AG08396 (cell line): ENCODE results near the gene NID2.
A peak's percentile ranks its signal among the peaks of the same experiment; 100 is the strongest.

Source experiments
- DNase-seq: peaks from one replicate; pipeline ENCODE4 v3.0.0; 2012; ENCODE audit warnings: low spot score, mixed read lengths

NID2 gene

GRCh38 chr14:52068615-52069306 lies at the start of gene NID2:
NID2 (minus strand) TSS chr14:52069059; CDS start chr14:52068994, 65 bp downstream.
- peak; percentile 96 for DNase-seq

DNA sequence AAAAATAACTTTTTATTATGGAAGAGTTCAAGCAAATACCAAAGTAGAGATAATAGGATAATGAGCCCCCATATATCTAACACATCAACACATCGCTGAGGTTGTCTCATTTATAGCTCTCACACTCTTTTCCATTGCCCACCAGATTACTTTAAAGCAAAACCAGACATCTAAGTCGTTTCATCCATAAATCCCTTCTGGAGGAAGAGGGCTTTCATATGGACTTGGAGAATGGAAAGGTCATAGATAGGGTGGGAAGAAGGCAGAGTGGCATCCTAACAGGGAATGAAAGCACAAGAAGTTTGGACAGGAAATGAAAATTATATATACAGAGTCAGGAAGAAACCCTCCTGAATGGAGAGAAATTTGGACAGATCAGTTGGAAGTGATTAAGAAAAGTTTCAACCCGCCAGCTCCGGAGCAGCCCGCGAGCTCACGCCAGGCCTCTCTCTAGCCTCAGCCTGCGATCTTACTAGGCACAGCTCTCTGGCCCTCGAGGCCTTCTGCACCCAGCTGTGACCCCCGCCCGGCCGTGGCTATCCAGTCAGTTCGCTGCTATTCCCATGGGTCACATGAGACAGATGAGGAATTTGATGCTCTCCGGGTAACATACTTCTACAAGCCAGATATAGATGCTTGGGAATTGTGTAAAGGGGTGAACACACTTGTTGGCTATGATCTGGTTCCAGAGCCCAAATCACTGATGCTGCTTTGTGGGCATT lies 48.4 kb upstream of the NID2 start:
- DNase-seq: peak; percentile 39

DNA sequence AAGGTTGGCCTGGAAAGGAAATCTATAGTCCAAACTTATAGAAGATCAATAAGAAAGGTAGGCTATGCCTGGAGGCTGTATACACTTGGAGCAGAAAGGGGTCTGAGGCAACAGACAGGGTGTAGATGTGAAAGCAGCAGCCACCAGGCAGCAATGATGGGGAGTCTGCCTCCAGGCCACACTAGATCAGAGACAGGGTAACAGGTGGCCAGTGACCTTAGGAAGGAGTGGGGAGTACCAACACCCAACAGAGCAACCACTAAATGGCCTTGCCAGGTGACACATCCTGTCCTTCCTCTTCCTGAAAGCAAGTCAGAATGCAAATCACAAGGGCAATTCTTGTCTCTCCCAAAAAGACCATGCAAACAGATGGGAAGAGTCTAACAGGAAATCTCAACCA lies 46.4 kb upstream of the NID2 start:
- DNase-seq: no peak

GRCh38 chr14:52112336-52113018 lies 43.6 kb upstream of the NID2 start:
- no peak for DNase-seq

DNA sequence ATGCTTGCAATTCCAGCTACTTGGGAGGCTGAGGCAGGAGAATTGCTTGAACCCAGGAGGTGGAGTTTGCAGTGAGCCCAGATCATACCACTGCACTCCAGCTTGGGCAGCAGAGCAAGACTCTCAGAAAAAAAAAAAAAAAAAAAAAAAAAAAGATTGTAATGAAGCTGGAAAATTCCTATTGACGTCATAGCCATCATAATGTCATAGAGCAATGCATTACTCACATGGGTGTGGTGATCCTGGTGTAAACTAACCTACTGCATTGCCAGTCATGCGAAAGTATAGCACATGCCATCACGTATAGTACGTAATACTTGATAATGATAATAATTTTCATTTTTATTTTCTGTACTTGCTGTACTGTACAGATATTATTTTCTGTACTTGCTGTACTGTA lies 42.7 kb upstream of the NID2 start:
- DNase-seq: no peak

DNA sequence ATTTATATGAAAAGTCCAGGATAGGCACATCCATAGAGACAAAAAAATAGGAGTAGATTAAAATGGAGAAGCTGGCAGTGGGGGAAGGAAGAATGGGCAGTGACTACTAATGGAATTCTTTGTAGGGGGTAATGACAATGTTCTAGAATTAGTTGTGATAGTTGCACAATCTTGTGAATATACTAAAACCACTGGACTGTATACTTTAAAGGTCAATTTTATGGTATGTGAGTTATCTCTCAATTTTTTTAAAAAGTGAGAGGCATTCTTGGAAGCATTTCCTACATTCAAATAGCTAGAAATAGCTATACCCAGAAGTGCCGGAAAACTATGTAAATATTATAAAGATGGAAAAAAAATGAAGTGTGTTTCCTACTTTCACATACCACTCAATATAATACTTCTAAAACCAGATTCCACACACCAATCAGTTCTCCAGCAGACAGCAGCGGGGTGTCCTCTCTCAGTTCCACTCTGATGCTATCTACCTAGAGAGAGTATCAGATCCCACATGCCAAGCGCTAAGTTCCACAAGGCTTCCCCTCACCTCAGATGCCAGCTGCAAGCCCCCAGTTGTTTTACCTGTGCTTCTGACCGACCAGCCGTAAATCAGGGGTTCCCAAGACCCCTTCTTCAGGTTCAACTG lies 41.7 kb upstream of the NID2 start:
- DNase-seq: no peak

- DNase-seq: no peak
These were observed 40.0 kb upstream of the NID2 start for GRCh38 chr14:52108823-52109222.

DNA sequence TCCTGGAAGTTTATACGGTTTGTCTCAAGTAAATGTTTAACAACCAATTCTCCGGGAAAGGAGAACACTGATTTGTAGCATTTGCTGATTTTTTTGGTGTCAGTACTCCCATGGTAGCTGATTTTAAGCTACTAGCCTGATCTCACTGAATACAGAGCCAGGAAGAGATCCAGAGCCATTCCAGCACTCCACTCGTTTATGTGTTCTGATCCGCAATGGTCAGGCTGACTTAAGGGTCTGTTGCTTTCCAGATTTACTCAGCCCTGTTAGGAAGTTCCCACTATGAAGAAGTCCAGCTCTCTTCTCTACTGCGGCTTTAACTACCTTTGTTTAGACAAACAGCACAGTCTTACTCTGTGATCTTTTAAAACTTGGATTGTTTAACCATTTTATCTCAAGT lies 38.0 kb upstream of the NID2 start:
- no peak for DNase-seq

GRCh38 chr14:52103416-52103815 lies 34.6 kb upstream of the NID2 start:
- DNase-seq: no peak

DNA sequence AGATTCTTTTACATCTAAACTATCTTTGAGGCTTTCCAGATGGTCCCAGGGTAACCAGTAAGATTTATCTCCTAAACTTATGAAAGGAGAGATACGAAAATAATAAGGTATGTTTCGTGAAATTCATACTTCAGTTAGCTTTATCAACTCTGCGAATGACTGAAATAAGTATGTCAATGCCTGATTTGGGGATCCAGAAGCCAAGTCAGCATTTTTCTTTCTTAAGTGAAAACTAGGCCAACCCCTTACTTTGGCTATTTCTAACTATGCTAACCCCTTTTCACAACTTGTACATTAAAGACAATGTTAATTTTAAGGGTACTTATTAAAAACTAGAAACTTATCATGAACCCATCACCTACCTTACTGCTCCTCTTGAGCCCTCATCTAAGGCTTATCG lies 26.9 kb upstream of the NID2 start:
- DNase-seq: no peak

GRCh38 chr14:52095336-52095735 lies 26.5 kb upstream of the NID2 start:
- no peak for DNase-seq

DNA sequence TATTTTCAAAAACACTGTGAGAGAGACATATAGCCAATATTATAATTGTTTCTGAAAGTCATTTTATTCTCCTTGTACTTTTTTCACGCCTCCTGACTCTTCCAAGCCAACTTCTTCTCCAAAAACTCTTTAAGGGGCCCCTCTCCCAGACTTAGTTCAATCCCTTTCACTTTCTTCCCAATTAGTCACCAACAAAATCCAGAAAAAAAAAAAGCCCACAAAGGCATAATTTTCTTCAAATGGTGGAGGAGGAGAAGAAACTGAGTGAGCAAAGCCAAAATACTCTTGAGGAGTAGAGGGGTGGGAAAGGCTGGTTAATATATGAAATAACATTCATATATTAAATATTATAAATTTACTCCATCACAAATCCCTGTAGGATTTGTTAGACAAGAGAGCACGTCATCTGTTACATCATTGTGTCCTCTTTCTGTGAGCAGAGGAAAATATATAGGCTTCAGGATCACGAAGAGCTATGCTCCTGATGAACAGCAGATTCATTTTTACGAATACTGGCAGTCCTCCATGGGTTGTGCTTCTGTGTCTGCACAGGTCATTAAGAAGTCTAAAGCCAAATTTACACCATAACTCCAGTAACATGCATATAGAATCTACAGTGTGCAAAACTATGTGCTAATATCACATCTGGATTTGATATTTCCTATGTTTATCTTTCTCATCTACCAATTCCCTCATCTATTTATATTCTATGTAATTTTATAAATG lies 25.9 kb upstream of the NID2 start:
- DNase-seq: no peak

DNA sequence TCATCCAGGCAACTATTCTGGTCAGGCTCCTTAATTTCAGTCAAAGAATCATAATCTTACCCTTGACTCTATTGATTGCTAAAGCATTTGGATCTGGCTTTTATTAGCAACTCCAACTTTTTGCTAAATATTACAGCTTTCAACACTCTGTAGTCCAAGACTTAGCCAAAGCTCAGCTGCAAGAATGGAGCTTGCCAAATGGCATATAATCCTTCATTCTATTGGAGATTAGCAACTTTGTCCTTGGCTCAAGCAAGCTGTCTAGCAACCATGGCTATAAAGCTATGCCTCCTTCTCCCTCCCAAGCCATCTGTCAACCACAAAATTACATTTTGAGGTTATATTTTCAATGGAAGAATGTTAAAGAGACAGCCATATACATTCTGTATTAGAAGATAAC lies 23.1 kb upstream of the NID2 start:
- no peak for DNase-seq

GRCh38 chr14:52090936-52091335 lies 22.1 kb upstream of the NID2 start:
- no peak for DNase-seq

GRCh38 chr14:52089218-52089617 lies 20.4 kb upstream of the NID2 start:
- no peak for DNase-seq

DNA sequence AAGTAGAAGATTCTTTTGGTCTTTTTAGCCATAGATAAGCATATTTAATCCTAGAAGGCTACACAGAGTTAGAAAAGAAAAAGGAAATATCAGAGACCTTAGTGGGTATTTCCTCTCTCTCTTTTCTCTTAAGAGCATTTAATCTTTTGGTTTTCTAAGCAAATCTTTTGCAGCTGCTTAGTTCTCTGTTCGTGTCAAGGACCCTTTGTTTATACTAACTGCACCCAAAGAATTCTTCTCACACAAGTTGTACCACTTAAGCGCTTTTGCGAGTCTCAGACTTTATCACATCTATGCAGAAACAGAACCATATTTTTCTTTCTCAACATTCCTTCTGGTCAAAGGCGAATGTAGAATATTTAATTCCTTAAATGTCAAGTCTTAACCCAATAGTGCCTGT lies 17.9 kb upstream of the NID2 start:
- DNase-seq: no peak

DNA sequence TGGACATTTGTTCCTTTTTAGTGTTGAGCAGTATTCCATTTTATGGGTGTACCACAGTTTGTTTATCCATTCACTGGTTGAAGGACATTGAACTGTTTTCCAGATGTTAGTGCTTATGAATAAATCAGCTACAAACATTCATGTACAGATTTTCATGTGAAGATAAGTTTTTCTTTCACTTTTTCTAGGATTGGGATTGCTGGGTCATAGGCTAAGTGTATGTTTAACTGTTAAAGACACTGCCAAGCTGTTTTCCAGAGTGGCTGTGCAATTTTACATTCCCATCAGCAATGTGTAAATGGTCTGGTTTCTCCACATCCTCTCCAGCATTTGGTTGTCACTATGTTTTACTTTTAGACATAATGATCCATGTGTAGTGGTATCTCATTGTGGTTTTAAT lies 14.0 kb upstream of the NID2 start:
- DNase-seq: no peak

DNA sequence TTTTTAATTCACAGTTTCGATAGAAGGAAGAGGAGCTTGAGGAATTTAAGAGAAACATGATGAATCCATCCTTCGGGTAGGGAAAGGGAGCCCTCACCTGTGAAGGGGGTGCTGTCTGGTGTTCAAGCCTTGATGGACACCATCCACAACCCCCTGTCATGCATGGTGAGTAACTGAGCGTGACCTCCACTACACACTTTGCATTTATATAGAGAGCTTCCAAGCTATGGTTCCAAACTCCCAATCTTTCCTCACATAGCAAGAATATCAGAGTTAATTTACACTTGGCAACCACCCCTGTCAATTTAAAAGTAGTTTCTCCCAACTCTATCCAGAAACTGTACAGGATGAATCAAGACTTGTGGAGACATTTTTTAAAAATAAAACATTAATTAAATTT lies 13.1 kb upstream of the NID2 start:
- DNase-seq: no peak

DNA sequence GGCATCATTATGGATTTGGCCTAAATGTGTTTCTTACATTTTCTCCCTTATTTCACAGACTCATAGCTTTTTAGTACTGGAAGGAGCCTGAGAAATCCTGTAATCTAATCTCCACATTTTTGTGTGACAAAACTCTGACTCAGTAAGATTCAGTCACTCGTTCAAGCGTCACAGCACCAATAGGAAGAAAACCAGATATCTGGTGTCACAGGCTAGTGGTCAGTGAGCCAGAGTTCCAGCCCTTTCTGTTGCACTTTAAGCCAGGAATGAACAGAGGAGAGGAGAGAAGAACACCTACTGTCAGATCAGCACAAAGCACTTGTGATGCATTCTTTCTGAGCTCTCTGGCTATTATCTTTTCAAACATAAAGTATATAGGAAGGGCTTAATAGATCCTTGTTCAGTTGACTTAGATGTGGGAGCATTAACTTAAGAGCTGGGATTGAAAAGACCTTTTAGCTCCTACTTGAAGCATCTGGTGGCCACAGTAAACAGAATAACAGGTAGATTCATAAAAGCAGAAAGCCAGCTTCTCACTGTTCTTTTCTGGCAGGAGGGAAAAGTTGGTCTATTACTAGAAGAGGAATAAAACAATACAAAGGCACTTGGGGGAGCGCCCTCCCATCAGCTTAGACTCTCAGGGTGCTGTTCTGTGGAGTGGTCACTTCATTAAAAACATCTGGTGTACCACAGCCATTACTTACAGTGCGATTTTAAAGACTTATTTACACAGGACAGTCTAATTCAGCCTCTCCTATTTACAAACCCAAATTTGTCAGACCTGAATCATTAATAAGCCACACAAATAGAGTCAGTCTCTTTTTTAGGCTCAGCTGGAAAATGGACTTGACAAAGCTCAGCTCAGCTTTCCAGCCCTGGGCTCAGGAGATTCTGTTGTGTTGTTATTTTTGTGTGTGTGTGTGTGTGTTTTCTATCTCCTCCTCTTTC lies 12.2 kb upstream of the NID2 start:
- DNase-seq: peak; percentile 76

- no peak for DNase-seq
These were observed 11.4 kb upstream of the NID2 start for GRCh38 chr14:52080158-52080800.
